HepG2 (cell line): ENCODE results near the gene BMI1. TPM values are rescaled to one million over a fixed set of nuclear protein-coding genes. Genes with fewer than 3 reads are reported as not detected.
A peak's percentile ranks its signal among the peaks of the same experiment; 100 is the strongest.

Experiments used
- ATAC-seq: fragments of 200-7000 bp; cut with Tn5 transposase; 3 replicates; pipeline ENCODE4 v1.9.1; 2020; ENCODE audit warnings: mild to moderate bottlenecking, moderate library complexity
- BruUV-seq: library from RNA; stranded (reverse); fragments of 400-500 nt; replicated peaks from 2 replicates; lab custom pipeline; 2021; lab: Mats Ljungman, UMichigan
- CTCF ChIA-PET: fragments of 300-600 bp; formaldehyde crosslinking; extraction: SDS; loops from one replicate; lab custom pipeline; 2021; ENCODE audit warnings: low total read pairs, inconsistent platforms, low intra/inter-chr PET ratio; lab: Yijun Ruan, JAX
- POLR2A ChIA-PET: fragments of 350-600 bp; sonication (Branson Sonifier 250); formaldehyde crosslinking; loops from one replicate; lab custom pipeline; 2020; ENCODE audit warnings: antibody characterized with exemption, inconsistent platforms; lab: Yijun Ruan, JAX
- DNase-seq: peaks from one replicate; pipeline ENCODE4 v3.0.0-alpha.2; 2015; ENCODE audit warnings: low spot score
- FAIRE-seq: peaks from 3 replicates; lab custom pipeline; 2011; peaks lifted over from hg19 to GRCh38; lab: Jason Lieb, UNC
- H2AFZ ChIP-seq: one replicate; pipeline ENCODE4 v1.6.1; 2011; ENCODE audit warnings: low read length, inconsistent platforms
- H3K27ac ChIP-seq: fragments of 300-600 bp; 3 replicates; pipeline ENCODE4 v1.8.0; 2011; ENCODE audit warnings: mixed run types, mild to moderate bottlenecking, mixed read lengths, low read length, inconsistent platforms; ENCODE audit not compliant: insufficient read depth; ENCODE audit errors: extremely low read length
- H3K27me3 ChIP-seq, 2 experiments: fragments of 200-600 bp in 1 of 2; 2 replicates in 1 of 2; 3 replicates in 1 of 2; pipeline versions ENCODE4 v1.6.0 to v1.8.0; 2011; ENCODE audit warnings: low read length in 2 of 2, mild to moderate bottlenecking in 2 of 2, moderate library complexity in 2 of 2, inconsistent platforms in 1 of 2; ENCODE audit not compliant: insufficient read depth in 2 of 2, control insufficient read depth in 1 of 2
- H3K36me3 ChIP-seq, 2 experiments: fragments of 200-600 bp in 1 of 2; replicated peaks in 1 of 2; 2 replicates in 1 of 2; 3 replicates in 1 of 2; pipeline versions ENCODE4 v1.5.1 to v1.8.0; 2011; ENCODE audit warnings: low read length in 2 of 2, inconsistent platforms in 1 of 2; ENCODE audit not compliant: insufficient read depth in 2 of 2, control insufficient read depth in 1 of 2
- H3K4me1 ChIP-seq: 2 replicates; pipeline ENCODE4 v1.5.1; 2012; ENCODE audit warnings: low read length, inconsistent platforms; ENCODE audit not compliant: insufficient read depth
- H3K4me2 ChIP-seq: 2 replicates; pipeline ENCODE4 v1.6.0; 2011; ENCODE audit warnings: low read depth, low read length, inconsistent platforms
- H3K4me3 ChIP-seq, 3 experiments: fragments of 200-600 bp in 1 of 3; sonication (generic), shearing (Covaris generic) in 1 of 3; replicated peaks in 1 of 3; 2 replicates each; pipeline ENCODE4 v1.5.1; 2011 to 2016; ENCODE audit warnings: low read length in 3 of 3, inconsistent platforms in 2 of 3, low read depth in 2 of 3, mild to moderate bottlenecking in 2 of 3, control low read depth in 1 of 3, mixed read lengths in 1 of 3; ENCODE audit not compliant: insufficient read depth in 1 of 3
- H3K79me2 ChIP-seq: one replicate; pipeline ENCODE4 v1.6.1; 2011; ENCODE audit warnings: low read length, inconsistent platforms; ENCODE audit not compliant: insufficient read depth
- H3K9ac ChIP-seq: 2 replicates; pipeline ENCODE4 v1.6.0; 2011; ENCODE audit warnings: mild to moderate bottlenecking, low read depth, low read length, inconsistent platforms; ENCODE audit not compliant: insufficient read depth
- H3K9me3 ChIP-seq: 2 replicates; pipeline ENCODE4 v1.5.1; 2012; ENCODE audit warnings: mild to moderate bottlenecking, low read length
- H4K20me1 ChIP-seq: 2 replicates; pipeline ENCODE4 v1.6.0; 2011; ENCODE audit warnings: inconsistent platforms, mild to moderate bottlenecking, low read length, moderate library complexity; ENCODE audit not compliant: insufficient read depth
- ATF7-NPFF ChIP-seq: sonication (generic); formaldehyde crosslinking; IDR thresholded peaks from 2 replicates; pipeline ENCODE4 v1.8.1; 2023; ENCODE audit warnings: mild to moderate bottlenecking, low read depth, missing genetic modification reagents, moderate library complexity
- CAMTA2 ChIP-seq: sonication (generic); formaldehyde crosslinking; IDR thresholded peaks from 2 replicates; pipeline ENCODE4 v1.4.0; 2020; ENCODE audit warnings: mild to moderate bottlenecking, missing genetic modification reagents, borderline replicate concordance
- GTF2F1 ChIP-seq: fragments of 150-350 bp; IDR thresholded peaks from 2 replicates; pipeline ENCODE4 v1.6.1; 2014; ENCODE audit warnings: low read length
- MED13 ChIP-seq: sonication (generic); formaldehyde crosslinking; IDR thresholded peaks from 2 replicates; pipeline ENCODE4 v1.5.0; 2020; ENCODE audit warnings: missing genetic modification reagents
- PCBP2 ChIP-seq: fragments of 200-400 bp; formaldehyde crosslinking; optimal IDR thresholded peaks from 2 replicates; pipeline ENCODE3; 2018; ENCODE audit warnings: low read length, low read depth; ENCODE audit not compliant: poor library complexity, severe bottlenecking
- PHF20 ChIP-seq: sonication (generic); formaldehyde crosslinking; IDR thresholded peaks from 2 replicates; pipeline ENCODE4 v1.5.0; 2020; ENCODE audit warnings: mild to moderate bottlenecking, missing genetic modification reagents
- RFXANK ChIP-seq: IDR thresholded peaks from 2 replicates; pipeline ENCODE4 v1.6.1; 2016
- THAP9 ChIP-seq: sonication (generic); formaldehyde crosslinking; IDR thresholded peaks from 2 replicates; pipeline ENCODE4; 2020; ENCODE audit warnings: missing genetic modification reagents, mild to moderate bottlenecking, borderline replicate concordance
- ZFYVE20 ChIP-seq: sonication (generic); formaldehyde crosslinking; IDR thresholded peaks from 2 replicates; pipeline ENCODE4 v1.8.0; 2023; ENCODE audit warnings: low read depth, mild to moderate bottlenecking, moderate library complexity, missing genetic modification reagents, borderline replicate concordance
- ZNF234 ChIP-seq: sonication (generic); formaldehyde crosslinking; conservative IDR thresholded peaks from 2 replicates; pipeline ENCODE4 v1.5.1; 2020; ENCODE audit warnings: mild to moderate bottlenecking, missing genetic modification reagents
- ZNF24 ChIP-seq: fragments of 450-650 bp; IDR thresholded peaks from 2 replicates; pipeline ENCODE4 v1.6.1; 2017; ENCODE audit warnings: antibody characterized with exemption, mild to moderate bottlenecking
- ZNF3 ChIP-seq: IDR thresholded peaks from 2 replicates; pipeline ENCODE4 v1.7.0; 2017; ENCODE audit warnings: inconsistent platforms
- ZNF441 ChIP-seq: sonication (generic); formaldehyde crosslinking; IDR thresholded peaks from 2 replicates; pipeline ENCODE4 v1.7.0; 2021; ENCODE audit warnings: missing genetic modification reagents, borderline replicate concordance
- ZNF552 ChIP-seq: sonication (generic); formaldehyde crosslinking; IDR thresholded peaks from 2 replicates; pipeline ENCODE4 v1.9.0; 2022; ENCODE audit warnings: missing genetic modification reagents, mild to moderate bottlenecking, borderline replicate concordance
- ZNF790 ChIP-seq: sonication (generic); formaldehyde crosslinking; IDR thresholded peaks from 2 replicates; pipeline ENCODE4 v1.8.0; 2022; ENCODE audit warnings: missing genetic modification reagents, mild to moderate bottlenecking, borderline replicate concordance
- WGBS: methylation state at CpG from one replicate; pipeline ENCODE4 v1.1.6; 2017; ENCODE audit warnings: low lambda C conversion rate; 5-methylcytosine and 5-hydroxymethylcytosine counted together
- in situ Hi-C: cut with HindIII; loops from 2 replicates; pipeline ENCODE4 v1.10.0; 2017; ENCODE audit warnings: low pct_unique_long_range_greater_than_20kb; ENCODE audit not compliant: extremely low pct_ligation_motif_present
- intact Hi-C: fragments of 100-400 bp; cut with micrococcal nuclease; formaldehyde crosslinking; loops from one replicate; pipeline ENCODE4 v1.10.0; 2022; ENCODE audit not compliant: unreplicated experiment
- polyA plus RNA-seq, 8 experiments: library from polyadenylated mRNA; depleted of rRNA in 3 of 8; stranded (reverse) in 7 of 8; unstranded in 1 of 8; fragments of >200 nt; fragmentation: Illumina TruSeq in 4 of 8; extraction: Trizol in 4 of 8; gene quantifications; 2 replicates each; pipeline versions ENCODE4 v1.2.1 to v1.2.3, GENCODE V29; 2011 to 2016; ENCODE audit warnings: low read depth in 4 of 8, missing spikeins in 1 of 8, mixed read lengths in 1 of 8; ENCODE audit not compliant: insufficient read depth in 1 of 8
- total RNA-seq, 5 experiments: library from RNA; depleted of rRNA; stranded (reverse); fragments of >200 nt; fragmentation: Illumina TruSeq; extraction: Trizol; gene quantifications; 2 replicates each; pipeline ENCODE4 v1.2.3, GENCODE V29; 2016; ENCODE audit warnings: low read depth in 1 of 5
- TF ChIP-seq, protein P1 (sequence below): sonication (generic); formaldehyde crosslinking; IDR thresholded peaks from 2 replicates; pipeline ENCODE4 v1.5.1; 2020; ENCODE audit warnings: missing genetic modification reagents, mild to moderate bottlenecking, borderline replicate concordance

The BMI1 gene
- total and polyA plus RNA-seq, 2 of the 13 experiments (the other 11 are each of a cell fraction or from before 2014, with no cell fraction given): 30.5 to 44.0 TPM

DNA sequence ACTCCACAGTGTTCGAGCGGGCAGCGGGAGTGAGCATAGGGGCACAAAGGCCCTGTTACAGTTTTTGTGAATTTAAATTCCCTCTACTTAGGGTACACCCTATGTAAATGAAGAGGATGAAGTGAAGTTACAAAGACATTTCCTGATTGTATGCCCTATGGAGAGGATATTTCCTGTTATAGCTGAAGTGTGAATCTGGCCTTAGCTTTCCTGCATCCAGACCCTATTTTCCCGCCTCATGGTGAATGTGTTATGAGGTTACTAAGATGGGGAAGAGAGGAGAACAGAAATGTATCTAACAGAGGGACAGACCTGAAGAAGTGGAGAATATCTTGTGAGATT, 42.5 kb upstream of the BMI1 start:
- intact Hi-C loops: no loop called here
- Histone ChIP-seq H3K36me3 (no peaks in the 10 kb centered on the region), H4K20me1 (no peaks in the 10 kb centered on the region), H3K27me3 (peaks cover 0 to 13% of the 10 kb centered on the region in 2 experiments; a peak in 2 of 5 replicates), H3K4me2 (peak overlapping the region; percentile 78), H3K4me1 (peaks cover 15% of the 10 kb centered on the region), H3K79me2 (no peaks in the 10 kb centered on the region), H3K9ac (peak overlapping the region; percentile 23; the same call in 1 of the 2 replicates), H2AFZ (peak overlapping the region; percentile 70), H3K27ac (no peak overlapping the region), H3K4me3 (peak overlapping the region; percentile 56 to 67 (median 56)), H3K9me3 (no peaks in the 10 kb centered on the region)
- CTCF ChIA-PET: no interaction called here
- WGBS: 51% methylated on average over 4 of the region's 4 CpGs
- BruUV-seq: no TSS peak
- ATAC-seq (peak; percentile 53), DNase-seq (no peak), FAIRE-seq (no peak)
- in situ Hi-C loops: no loop called here
- POLR2A ChIA-PET: interaction anchor here (1.3 to 2.9 kb wide), 2 partner anchors 38 to 49 kb away, joined by 3 to 7 read pairs; partner anchors contain the start of gene COMMD3
- TF ChIP-seq ZNF441 (CRISPR knock-in tag) (0 out of 2 replicates have a peak, but pooled peaks have one; percentile 33), ZNF24 (no peak)

- Histone ChIP-seq H2AFZ (no peak overlapping the region), H3K27me3 (peaks cover 0 to 13% of the 10 kb centered on the region in 2 experiments; a peak in 2 of 5 replicates), H3K36me3 (no peaks in the 10 kb centered on the region), H3K27ac (no peak overlapping the region), H4K20me1 (no peaks in the 10 kb centered on the region), H3K79me2 (no peaks in the 10 kb centered on the region), H3K4me3 (no peak overlapping the region), H3K9me3 (no peaks in the 10 kb centered on the region), H3K9ac (no peak overlapping the region), H3K4me1 (peaks cover 15% of the 10 kb centered on the region), H3K4me2 (no peak overlapping the region)
- intact Hi-C loops (no loop called here), in situ Hi-C loops (no loop called here)
- DNase-seq: no peak
- ChIA-PET CTCF (no interaction called here), POLR2A (no interaction called here)
- BruUV-seq: no TSS peak
- WGBS: 52% methylated on average over 6 of the region's 6 CpGs
- no peak; the same call in 2 of the 3 replicates for ATAC-seq
- no peak for FAIRE-seq
- TF ChIP-seq RFXANK (no peak), ZNF552 (CRISPR knock-in tag) (no peak), THAP9 (CRISPR knock-in tag) (no peak), PHF20 (CRISPR knock-in tag) (no peak), ATF7-NPFF (no peak), ZFYVE20 (CRISPR knock-in tag) (no peak), MED13 (no peak), CAMTA2 (CRISPR knock-in tag) (no peak), ZNF234 (CRISPR knock-in tag) (no peak), GTF2F1 (no peak), ZNF3 (no peak), PCBP2 (no peak), ZNF790 (CRISPR knock-in tag) (no peak)
- TF ChIP-seq, protein P1, sequence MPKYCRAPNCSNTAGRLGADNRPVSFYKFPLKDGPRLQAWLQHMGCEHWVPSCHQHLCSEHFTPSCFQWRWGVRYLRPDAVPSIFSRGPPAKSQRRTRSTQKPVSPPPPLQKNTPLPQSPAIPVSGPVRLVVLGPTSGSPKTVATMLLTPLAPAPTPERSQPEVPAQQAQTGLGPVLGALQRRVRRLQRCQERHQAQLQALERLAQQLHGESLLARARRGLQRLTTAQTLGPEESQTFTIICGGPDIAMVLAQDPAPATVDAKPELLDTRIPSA (CRISPR knock-in tag): no peak
Measured at GRCh38 chr10:22280078-22280477, 40.8 kb upstream of the BMI1 start.
